HL-60 (cell line): ENCODE data around the gene BLOC1S4.

Experiments used
- DNase-seq, 2 experiments: peaks; one replicate each; pipeline ENCODE4 v3.0.0-alpha.2; 2010 to 2020; ENCODE audit warnings: low read depth in 1 of 2, low spot score in 1 of 2
- H3K27ac ChIP-seq: fragments of 250-450 bp; sonication (Bioruptor Pico); replicated peaks from 2 replicates; pipeline ENCODE4 v1.5.1; 2020; ENCODE audit warnings: mild to moderate bottlenecking, moderate library complexity
- H3K27me3 ChIP-seq: fragments of 250-450 bp; sonication (Bioruptor Pico); 2 replicates; pipeline ENCODE4 v1.5.1; 2021; ENCODE audit warnings: mild to moderate bottlenecking, moderate library complexity; ENCODE audit not compliant: insufficient read depth, poor library complexity, severe bottlenecking
- H3K4me3 ChIP-seq: replicated peaks from 2 replicates; pipeline ENCODE4 v1.5.1; 2011; ENCODE audit warnings: mild to moderate bottlenecking, control low read depth, low read length; ENCODE audit not compliant: insufficient read depth
- CTCF ChIP-seq: IDR thresholded peaks from one replicate; pipeline ENCODE4 v1.5.1; 2011; ENCODE audit warnings: low read length, control low read depth, inconsistent platforms; ENCODE audit not compliant: insufficient read depth
- GABPA ChIP-seq: IDR thresholded peaks from 2 replicates; pipeline ENCODE4 v1.6.1; 2012; ENCODE audit warnings: low read depth
- POLR2AphosphoS5 ChIP-seq: IDR thresholded peaks from 2 replicates; pipeline ENCODE4 v1.6.1; 2012; ENCODE audit warnings: low read depth
- REST ChIP-seq: IDR thresholded peaks from 2 replicates; pipeline ENCODE4 v1.6.1; 2012; ENCODE audit warnings: low read depth; ENCODE audit not compliant: insufficient replicate concordance
- SPI1 ChIP-seq: IDR thresholded peaks from 2 replicates; pipeline ENCODE4 v1.6.1; 2012; ENCODE audit warnings: low read depth, mild to moderate bottlenecking, borderline replicate concordance

BLOC1S4 gene

GRCh38 chr4:6674500-6675149 is 41.3 kb upstream of the BLOC1S4 start:
- DNase-seq, result no peak
- Histone ChIP-seq H3K4me3 (peak overlapping the region; percentile 77), H3K27ac (peak overlapping the region; percentile 87), H3K27me3 (no peaks in the 10 kb centered on the region)
- peak; percentile 32 for TF ChIP-seq CTCF
- no peak for TF ChIP-seq POLR2AphosphoS5
- no peak for TF ChIP-seq SPI1

GRCh38 chr4:6676722-6677558 is 39.0 kb upstream of the BLOC1S4 start:
- Histone ChIP-seq H3K4me3 (peak overlapping the region; percentile 77), H3K27ac (peak overlapping the region; percentile 87)
- no peak for DNase-seq

GRCh38 chr4:6680372-6681034 is 35.5 kb upstream of the BLOC1S4 start:
- Histone ChIP-seq H3K27me3 (no peaks in the 10 kb centered on the region), H3K4me3 (no peak overlapping the region), H3K27ac (peak overlapping the region; percentile 41)
- DNase-seq, result no peak
- TF ChIP-seq SPI1 (no peak), REST (no peak), POLR2AphosphoS5 (no peak; the same call in 1 of the 2 replicates), CTCF (no peak), GABPA (no peak)

More at GRCh38 chr4:6676722-6677558, 39.0 kb upstream of the BLOC1S4 start:
- no peaks in the 10 kb centered on the region for H3K27me3 ChIP-seq
- TF ChIP-seq SPI1 (peak; percentile 68; the same call in 1 of the 2 replicates), CTCF (no peak), POLR2AphosphoS5 (peak; percentile 82)

- Histone ChIP-seq H3K27me3 (no peaks in the 10 kb centered on the region), H3K27ac (peak overlapping the region; percentile 41), H3K4me3 (no peak overlapping the region)
- TF ChIP-seq CTCF (peak; percentile 46), GABPA (no peak), REST (no peak), POLR2AphosphoS5 (peak; percentile 37; the same call in 1 of the 2 replicates), SPI1 (no peak)
- DNase-seq, result peak in 1 of 2 experiments; percentile 65
These were observed 34.8 kb upstream of the BLOC1S4 start for GRCh38 chr4:6681191-6681590.
